Measurements from ENCODE around the gene DNMT1. TPM values are rescaled to one million over a fixed set of nuclear protein-coding genes. Genes with fewer than 3 reads are reported as not detected.

DNMT1 gene
- total RNA-seq, 2 donors from 2014 or later = 17.2 to 27.7 TPM

DNA sequence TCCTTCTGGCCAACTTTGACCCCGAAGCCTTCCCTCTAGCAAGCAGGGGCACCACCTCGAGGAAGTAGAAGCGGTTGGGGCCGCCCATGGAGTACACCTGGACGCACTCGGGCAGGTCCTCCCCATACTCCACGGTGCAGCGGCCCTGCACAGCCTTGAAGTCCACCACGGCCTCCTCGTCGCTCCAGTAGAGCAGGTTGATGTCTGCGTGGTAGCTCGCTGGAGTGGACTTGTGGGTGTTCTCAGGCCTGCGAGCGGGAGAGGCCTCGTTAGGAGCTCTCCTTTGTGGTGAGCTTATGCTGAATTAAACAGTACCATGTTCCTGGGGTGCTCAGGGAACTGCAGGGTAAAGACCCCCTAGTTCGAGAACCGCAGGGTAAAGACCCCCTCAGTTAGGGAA is 52.8 kb downstream of the DNMT1 start:
- TF ChIP-seq, protein P1, sequence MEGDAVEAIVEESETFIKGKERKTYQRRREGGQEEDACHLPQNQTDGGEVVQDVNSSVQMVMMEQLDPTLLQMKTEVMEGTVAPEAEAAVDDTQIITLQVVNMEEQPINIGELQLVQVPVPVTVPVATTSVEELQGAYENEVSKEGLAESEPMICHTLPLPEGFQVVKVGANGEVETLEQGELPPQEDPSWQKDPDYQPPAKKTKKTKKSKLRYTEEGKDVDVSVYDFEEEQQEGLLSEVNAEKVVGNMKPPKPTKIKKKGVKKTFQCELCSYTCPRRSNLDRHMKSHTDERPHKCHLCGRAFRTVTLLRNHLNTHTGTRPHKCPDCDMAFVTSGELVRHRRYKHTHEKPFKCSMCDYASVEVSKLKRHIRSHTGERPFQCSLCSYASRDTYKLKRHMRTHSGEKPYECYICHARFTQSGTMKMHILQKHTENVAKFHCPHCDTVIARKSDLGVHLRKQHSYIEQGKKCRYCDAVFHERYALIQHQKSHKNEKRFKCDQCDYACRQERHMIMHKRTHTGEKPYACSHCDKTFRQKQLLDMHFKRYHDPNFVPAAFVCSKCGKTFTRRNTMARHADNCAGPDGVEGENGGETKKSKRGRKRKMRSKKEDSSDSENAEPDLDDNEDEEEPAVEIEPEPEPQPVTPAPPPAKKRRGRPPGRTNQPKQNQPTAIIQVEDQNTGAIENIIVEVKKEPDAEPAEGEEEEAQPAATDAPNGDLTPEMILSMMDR (IDR thresholded peaks at IDR 0.05) = no peak
- H3K4me1 ChIP-seq = no peaks in the 10 kb centered on the region
- H3K9me3 ChIP-seq = no peaks in the 10 kb centered on the region
- H3K27me3 ChIP-seq = no peaks in the 10 kb centered on the region
- H3K27ac ChIP-seq = no peak overlapping the region
- H3K36me3 ChIP-seq = peaks cover 99% of the 10 kb centered on the region
- no peak overlapping the region for H3K4me3 ChIP-seq
- DNase-seq (ENCODE audit: low spot score) = no peak

DNA sequence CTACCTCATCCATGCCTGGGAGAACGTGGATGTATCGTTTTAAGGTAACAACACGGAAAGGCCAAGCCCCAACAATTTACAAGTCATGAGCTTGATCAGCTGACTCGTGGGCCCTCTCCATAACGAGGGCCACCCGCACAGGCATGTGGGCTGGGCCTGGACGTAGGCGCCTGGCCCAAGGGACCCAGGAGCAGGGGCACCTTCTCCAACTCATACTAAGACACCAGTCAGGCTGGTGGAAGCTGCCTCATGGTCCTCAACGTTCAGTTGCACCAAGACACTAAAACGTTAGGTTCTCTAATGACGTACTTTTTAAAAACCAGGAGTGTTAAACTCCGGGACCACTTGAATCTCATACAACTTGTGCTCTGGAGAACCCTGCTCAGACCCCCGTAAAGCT is 53.3 kb downstream of the DNMT1 start:
- DNase-seq (ENCODE audit: low spot score) = no peak
- Histone ChIP-seq H3K4me3 (no peak overlapping the region), H3K36me3 (peaks cover 99% of the 10 kb centered on the region), H3K27me3 (no peaks in the 10 kb centered on the region), H3K4me1 (no peaks in the 10 kb centered on the region), H3K27ac (no peak overlapping the region), H3K9me3 (no peaks in the 10 kb centered on the region)
- TF ChIP-seq, protein P1 (IDR thresholded peaks at IDR 0.05) = no peak

DNA sequence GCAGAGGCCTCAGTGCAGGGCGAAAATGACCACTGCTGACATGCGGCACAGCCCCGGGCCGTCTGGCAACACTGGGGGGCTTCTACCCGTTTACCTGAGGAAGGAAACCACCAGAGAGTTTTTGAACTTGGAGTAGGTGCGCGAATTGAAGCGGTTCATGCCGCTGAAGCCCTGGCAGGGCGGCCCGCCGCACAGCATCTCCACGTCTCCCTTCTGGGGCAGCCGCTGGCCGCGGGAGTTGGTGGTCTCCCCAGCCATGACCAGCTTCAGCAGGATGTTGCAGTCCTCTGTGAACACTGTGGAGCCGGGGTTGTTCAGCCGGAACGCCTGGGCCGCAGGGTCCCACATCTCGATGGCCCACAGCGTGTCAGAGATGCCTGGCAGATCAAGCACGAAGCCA is 54.8 kb downstream of the DNMT1 start:
- Histone ChIP-seq H3K36me3 (peaks cover 95% of the 10 kb centered on the region), H3K4me1 (no peaks in the 10 kb centered on the region), H3K9me3 (no peaks in the 10 kb centered on the region), H3K27ac (no peak overlapping the region), H3K4me3 (no peak overlapping the region), H3K27me3 (no peaks in the 10 kb centered on the region)
- TF ChIP-seq, protein P1 (IDR thresholded peaks at IDR 0.05) = no peak
- no peak for DNase-seq (ENCODE audit: low spot score)

DNA sequence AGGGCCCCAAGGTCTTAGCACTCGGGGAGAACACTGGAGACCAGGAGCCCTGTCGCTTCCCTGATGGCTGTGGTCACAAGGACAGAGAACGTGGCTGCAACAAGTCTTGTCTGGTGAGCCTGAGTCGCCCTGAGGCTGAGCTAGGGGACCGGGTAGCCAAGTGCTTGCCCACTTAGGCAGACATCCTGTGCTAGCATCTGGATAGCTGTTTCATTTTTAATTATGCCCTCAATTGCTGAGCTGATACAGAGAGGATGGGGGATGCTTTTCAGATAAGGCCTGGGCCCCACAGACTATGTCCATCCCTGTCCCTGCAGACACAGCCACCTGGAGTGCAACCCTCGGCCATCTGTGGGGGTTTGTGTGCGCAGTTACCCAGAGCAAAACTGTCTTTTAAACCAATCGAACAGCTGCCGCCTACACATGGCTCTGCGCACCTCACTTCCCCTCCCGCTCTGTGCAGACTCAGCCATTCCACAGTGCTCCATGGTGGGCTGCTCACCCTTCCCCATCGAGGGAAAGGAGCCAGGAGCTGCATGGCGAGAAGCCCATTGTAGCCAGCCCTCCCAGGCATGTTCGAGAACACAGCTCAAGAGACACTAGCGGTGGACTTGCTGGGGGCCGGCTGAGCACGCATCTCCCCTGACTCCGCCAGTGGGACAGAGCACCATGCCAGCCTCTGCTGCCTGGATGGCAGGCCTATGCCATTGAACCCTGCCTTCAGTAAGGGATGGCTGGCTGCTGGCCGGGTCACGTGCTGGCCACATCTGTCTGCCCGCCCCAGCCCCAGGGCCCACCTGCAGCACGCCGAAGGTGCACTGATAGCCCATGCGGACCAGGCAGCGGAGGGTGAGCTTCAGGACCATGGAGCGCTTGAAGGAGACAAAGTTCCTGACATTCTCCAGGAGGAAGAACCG is 55.6 kb downstream of the DNMT1 start:
- Histone ChIP-seq H3K36me3 (peaks cover 92% of the 10 kb centered on the region), H3K4me1 (no peaks in the 10 kb centered on the region), H3K27ac (no peak overlapping the region), H3K9me3 (no peaks in the 10 kb centered on the region), H3K4me3 (no peak overlapping the region), H3K27me3 (no peaks in the 10 kb centered on the region)
- DNase-seq (ENCODE audit: low spot score) = no peak
- TF ChIP-seq, protein P1 (IDR thresholded peaks at IDR 0.05) = no peak

DNA sequence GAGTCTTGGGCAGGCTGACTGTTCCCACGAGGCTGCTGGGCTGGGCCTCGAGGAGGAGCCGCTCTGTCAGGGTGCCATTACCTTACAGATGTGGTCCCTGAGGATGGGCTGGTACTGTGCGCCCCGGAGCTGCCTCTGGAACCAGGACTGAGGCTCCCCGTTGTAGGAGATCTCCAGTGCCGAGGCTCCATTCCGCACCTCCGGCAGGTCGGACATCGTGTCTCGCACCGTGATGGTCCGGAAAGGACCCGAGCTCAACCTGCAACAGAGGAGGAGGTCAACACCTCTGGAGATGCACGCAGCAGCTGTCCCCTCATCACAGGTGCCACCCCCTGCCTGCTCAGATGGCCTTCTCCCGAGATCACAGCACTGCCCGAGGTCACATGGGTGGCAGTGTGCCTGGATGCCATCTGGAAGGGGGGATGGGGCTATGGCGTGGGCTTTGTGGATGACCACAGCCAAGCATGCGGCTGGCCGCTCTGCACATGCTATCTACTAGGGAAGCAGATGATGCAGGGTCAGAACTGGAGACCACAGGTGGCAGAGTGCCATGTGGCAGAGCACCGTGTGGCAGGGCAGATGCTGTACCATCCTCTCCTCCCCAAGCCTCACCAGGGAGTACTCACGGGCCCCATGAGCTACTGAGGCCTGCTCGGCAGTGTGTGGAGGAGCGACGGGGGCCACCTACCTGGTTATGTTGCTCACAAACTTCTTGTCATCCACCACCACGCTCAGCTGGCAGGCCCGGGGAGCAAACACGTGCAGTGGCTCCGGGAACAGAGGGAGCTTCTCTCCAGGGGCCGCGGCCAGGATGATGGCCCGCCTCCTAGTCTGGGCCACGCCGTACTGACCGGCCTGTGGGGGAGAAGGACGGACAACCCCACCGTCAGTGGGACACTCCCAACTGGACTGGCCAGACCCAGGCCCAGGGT is 56.7 kb downstream of the DNMT1 start:
- Histone ChIP-seq H3K36me3 (peaks cover 89% of the 10 kb centered on the region), H3K4me1 (no peaks in the 10 kb centered on the region), H3K27ac (no peak overlapping the region), H3K9me3 (no peaks in the 10 kb centered on the region), H3K27me3 (no peaks in the 10 kb centered on the region), H3K4me3 (no peak overlapping the region)
- no peak for DNase-seq (ENCODE audit: low spot score)
- TF ChIP-seq, protein P1 (IDR thresholded peaks at IDR 0.05) = no peak
